ENCODE measurements around the gene LRRC8E.

The LRRC8E gene

DNA sequence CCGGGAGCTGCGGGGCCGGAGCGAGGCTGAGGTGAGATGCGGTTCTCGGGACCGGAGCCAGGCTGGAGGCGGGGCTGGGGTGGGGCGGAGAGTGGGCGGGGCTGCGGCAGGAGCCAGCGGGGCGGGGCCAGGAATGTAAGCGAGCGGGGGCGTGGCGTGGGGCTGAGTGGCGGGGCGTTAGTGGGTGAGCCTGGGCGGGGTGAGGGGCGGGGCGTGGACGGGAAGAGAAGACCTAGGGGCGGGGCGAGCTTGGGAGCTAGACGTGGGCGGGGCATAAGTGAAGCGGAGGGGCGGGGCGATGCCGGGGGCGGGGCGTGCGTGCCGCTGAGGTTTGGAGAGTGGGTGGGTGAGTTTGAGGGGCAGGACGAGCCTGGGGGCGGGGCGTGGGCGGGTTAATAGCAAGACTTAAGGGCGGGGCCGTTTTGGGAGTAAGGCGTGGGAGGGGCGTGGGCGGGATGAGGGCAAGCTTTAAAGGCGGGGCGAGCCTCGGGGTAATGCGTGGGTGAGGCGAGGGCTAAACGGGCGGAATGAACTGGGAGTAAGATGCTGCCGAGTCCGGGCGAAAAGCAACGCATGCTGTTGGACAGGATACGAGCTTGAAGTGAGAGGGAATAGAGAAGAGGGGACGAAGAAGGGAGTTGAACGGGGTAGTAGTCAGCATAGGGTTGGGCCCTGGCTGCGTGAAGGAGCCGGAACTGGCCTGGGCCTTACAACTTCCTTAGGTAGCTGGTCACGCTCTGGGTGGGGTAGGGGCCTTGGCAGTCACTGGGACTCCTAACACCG lies 32.4 kb downstream of the LRRC8E start:
- peak; percentile 91 for DNase-seq (ENCODE audit: low read depth)
- TF ChIP-seq, protein P1, sequence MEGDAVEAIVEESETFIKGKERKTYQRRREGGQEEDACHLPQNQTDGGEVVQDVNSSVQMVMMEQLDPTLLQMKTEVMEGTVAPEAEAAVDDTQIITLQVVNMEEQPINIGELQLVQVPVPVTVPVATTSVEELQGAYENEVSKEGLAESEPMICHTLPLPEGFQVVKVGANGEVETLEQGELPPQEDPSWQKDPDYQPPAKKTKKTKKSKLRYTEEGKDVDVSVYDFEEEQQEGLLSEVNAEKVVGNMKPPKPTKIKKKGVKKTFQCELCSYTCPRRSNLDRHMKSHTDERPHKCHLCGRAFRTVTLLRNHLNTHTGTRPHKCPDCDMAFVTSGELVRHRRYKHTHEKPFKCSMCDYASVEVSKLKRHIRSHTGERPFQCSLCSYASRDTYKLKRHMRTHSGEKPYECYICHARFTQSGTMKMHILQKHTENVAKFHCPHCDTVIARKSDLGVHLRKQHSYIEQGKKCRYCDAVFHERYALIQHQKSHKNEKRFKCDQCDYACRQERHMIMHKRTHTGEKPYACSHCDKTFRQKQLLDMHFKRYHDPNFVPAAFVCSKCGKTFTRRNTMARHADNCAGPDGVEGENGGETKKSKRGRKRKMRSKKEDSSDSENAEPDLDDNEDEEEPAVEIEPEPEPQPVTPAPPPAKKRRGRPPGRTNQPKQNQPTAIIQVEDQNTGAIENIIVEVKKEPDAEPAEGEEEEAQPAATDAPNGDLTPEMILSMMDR (IDR thresholded peaks at IDR 0.05; ENCODE audit: low read depth, low read length, missing control alignments), result no peak
- in situ Hi-C loops (cut with HindIII; ENCODE audit: low sequenced_read_pairs), result no loop called here
- peak overlapping the region; percentile 64 for H3K4me3 ChIP-seq (ENCODE audit: low read depth, low read length)

DNA sequence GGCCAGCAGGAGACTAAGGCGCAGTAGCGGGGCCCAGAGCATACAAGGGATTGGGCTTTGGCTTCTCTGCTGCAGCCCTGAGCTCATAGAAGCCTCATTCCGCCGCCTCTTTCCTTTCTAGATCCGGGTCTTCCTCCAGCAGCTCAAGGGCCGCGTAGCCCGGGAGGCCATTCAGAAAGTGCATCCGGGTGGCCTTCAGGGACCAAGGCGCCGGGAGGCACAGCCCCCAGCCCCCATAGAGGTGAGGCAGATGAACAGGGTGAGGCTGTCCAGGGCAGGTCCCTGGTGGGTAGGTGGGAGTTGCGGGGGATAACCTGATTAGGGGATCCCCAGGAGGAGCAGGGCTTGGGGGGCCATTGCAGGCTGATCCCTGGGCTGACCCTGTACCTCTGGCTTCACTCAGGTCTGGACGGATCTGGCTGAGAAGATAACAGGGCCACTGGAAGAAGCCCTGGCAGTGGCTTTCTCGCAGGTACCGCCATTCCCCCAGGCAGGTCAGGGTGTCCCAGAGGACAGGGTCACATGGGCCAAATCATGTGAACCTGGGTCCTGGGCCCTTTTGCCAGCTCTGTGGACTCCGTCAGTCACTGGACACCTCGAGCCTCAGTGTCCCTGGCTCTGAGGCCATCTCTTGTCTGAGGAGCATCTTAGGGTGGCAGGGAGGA lies 33.1 kb downstream of the LRRC8E start:
- peak overlapping the region; percentile 48 for H3K4me3 ChIP-seq (ENCODE audit: low read depth, low read length)
- in situ Hi-C loops (cut with HindIII; ENCODE audit: low sequenced_read_pairs), result no loop called here
- DNase-seq (ENCODE audit: low read depth), result no peak
- TF ChIP-seq, protein P1 (IDR thresholded peaks at IDR 0.05; ENCODE audit: low read depth, low read length, missing control alignments), result no peak

DNA sequence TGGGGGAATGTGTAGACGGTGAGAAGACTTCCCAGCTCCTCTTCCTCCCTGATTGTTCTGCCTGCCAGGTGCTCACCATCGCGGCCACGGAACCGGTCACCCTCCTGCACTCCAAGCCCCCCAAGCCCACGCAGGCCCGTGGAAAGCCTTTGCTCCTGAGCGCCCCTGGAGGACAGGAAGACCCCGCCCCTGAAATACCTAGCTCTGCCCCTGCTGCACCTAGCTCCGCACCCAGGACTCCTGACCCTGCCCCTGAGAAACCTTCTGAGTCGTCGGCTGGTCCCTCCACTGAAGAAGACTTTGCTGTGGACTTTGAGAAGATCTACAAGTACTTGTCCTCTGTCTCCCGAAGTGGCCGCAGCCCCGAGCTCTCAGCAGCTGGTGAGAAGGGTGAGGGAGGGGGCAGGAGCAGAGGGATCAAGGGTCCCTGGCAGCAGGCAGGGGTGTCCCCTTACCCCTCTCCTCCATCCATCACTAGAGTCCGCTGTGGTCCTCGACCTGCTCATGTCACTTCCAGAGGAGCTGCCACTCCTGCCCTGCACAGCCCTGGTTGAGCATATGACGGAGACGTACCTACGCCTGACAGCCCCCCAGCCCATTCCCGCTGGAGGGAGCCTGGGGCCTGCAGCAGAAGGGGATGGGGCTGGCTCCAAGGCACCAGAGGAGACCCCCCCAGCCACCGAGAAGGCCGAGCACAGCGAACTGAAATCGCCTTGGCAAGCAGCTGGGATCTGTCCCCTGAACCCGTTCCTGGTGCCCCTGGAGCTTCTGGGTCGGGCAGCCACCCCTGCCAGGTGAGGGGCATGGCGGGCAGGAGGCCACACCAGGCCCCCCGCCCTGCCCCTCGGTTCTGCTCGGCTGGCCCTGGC lies 33.9 kb downstream of the LRRC8E start:
- TF ChIP-seq, protein P1 (IDR thresholded peaks at IDR 0.05; ENCODE audit: low read depth, low read length, missing control alignments), result no peak
- DNase-seq (ENCODE audit: low read depth), result no peak
- H3K4me3 ChIP-seq (ENCODE audit: low read depth, low read length), result no peak overlapping the region
- in situ Hi-C loops (cut with HindIII; ENCODE audit: low sequenced_read_pairs), result no loop called here

DNA sequence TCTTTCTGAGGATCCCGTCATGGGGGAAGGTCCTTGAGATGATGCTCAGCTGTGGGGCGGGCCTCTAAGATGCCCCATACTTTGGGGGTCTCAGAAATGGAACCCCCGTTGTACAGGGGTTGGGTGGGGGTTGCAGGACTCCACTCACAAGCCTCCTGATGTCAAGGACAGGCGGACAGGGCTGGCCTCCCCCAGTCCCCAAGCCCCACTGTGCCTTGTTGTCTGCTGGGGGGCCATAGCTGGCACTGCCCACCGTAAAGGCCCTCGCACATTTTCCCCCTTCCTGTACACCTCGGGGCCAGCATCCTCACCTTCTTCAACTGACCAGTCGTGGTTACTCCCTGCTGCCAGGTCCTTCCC lies 34.5 kb downstream of the LRRC8E start:
- TF ChIP-seq, protein P1 (IDR thresholded peaks at IDR 0.05; ENCODE audit: low read depth, low read length, missing control alignments), result no peak
- no peak overlapping the region for H3K4me3 ChIP-seq (ENCODE audit: low read depth, low read length)
- no peak for DNase-seq (ENCODE audit: low read depth)
- in situ Hi-C loops (cut with HindIII; ENCODE audit: low sequenced_read_pairs), result no loop called here

DNA sequence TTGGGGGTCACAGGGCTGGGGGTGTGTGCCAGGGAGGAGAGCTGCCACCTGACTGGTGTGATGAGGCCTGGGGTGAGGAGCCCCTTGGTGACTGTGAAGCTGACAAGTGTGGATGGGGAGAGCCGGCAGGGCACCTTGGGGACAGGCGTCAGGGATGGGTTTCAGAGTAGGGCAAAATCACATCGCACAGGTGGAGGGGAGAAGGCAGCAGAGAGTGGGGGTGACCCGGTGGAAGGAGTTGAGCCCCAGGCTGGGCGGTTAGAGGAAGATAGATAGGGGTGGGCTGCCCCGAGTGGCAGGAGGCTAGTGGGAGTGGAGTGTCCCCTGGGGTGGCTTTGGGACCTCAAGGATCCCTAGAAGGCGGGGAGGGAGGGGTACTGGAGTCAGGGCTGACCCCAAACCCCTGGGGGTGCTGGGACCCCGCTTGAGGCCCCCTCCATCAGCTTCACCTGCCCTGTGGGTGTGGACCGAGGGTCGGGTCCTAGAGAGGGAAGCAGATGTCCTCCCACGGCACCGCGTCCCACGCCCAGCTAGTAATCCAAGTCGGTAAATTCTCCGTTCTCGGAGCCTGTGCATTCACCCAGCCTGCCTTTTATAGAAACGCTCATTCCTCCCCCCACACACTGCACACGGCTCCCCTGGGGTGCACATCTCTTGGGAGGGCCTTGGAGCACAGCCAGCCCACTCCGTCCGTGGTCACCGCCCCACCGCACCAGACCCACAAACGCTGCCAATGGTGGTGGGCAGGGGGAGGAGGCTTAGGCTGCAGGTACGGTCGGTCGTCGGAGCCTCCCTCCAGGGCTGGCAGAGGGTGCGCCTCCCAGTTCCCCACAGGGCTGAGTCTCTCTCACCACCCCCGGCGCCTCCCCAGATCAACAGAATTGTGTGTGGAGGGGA lies 35.2 kb downstream of the LRRC8E start:
- no peak for DNase-seq (ENCODE audit: low read depth)
- in situ Hi-C loops (cut with HindIII; ENCODE audit: low sequenced_read_pairs), result no loop called here
- H3K4me3 ChIP-seq (ENCODE audit: low read depth, low read length), result no peak overlapping the region
- TF ChIP-seq, protein P1 (IDR thresholded peaks at IDR 0.05; ENCODE audit: low read depth, low read length, missing control alignments), result no peak

All from astrocyte of the cerebellum (primary cell).